NCI-H82 treated with DMSO at 0.1 percent for 48 hours (cell line): ENCODE data around the gene DLX4.

Source experiments
- DNase-seq: peaks from one replicate; lab custom pipeline; 2025; ENCODE audit not compliant: unreplicated experiment; lab: John Stamatoyannopoulos, UW

The DLX4 gene

DNA sequence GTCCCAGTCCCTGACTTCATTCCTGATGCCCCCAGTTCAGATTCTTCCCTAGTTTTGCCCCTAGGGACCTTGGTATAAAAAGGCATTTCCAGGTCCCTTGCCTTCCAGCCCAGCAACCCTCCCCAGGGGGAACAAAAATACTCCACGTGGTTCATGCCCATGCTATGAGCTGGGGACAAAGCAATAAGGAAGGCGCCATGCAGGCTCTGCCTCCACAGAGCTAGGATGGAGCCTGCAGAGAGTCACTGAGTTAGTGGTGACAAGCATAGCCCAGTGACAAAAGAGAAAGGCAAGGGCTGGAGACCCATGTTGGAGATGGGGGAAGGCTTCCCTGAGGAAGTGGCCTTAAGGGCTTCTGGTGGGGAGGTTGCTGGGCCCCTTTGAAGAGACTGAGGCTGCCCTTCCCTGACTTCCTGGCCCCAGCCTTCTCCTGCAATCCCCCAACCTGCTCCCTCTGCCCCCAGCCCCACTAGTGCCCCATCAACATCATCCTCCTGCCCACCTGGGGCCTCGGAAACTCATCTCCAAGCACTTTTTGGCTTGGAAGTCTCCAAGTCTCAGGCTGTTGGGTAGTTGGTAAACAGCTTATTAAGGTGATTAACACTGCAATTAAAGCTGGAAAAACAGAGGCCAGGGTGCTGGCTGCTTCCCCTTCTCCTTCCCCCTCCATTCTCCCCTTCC, 16.5 kb downstream of the DLX4 start:
- DNase-seq: peak; percentile 9

DNA sequence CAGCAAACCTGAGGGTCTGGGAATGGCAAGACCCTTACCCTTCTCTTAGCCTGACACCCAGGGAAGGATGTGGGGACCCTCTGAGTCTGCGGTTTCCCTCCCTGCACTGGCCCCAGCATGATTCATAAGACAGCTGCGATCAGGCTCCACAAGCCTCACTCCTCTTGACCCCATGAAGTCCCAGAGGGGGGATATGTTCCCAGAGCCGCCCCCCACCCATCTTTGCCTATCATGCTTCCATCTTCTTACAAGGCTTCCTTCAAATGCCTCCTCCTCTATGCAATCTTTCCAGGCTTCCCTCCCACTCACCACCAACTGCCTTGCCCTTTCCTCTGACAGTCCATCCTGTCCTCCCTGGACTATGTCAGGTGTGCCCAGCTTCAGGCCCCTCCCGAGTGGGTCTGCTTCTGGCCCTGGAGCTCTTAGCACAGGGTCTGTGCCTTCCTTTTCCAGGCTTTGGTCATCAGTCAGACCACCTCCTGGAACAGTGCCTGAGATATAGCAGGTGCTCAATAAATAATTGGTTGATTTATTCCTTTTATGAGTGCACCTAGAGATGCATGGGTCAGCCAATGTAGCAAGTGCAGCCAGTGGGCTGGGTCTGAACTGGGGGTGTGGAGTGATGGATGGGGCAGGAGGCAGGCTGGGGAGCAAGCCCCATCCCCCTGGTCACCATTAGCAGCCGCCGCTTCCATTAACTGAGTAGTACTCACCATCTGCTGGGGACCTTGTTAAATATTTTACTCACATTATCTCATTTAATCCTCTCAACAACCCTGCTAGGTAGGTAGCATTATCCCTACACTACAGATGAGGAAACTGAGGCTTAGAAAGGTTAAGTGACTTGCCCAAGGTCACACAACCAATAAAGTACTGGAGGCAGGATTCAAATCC, 17.7 kb downstream of the DLX4 start:
- no peak for DNase-seq

DNA sequence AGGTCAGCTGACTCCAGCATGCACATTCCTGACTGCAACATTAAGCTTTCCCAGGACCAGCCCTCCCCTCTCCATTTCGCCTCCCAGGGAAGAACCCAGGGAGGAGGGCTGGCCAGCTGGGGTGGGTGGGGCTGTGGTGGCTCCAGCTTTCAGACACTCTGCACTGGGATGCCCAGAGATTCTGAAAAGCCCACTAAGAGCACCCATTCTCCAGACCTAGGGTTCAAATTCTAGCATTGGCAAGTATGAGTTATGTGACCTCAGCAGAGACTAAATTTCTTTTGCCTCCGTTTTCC, 18.2 kb downstream of the DLX4 start:
- no peak for DNase-seq

DNA sequence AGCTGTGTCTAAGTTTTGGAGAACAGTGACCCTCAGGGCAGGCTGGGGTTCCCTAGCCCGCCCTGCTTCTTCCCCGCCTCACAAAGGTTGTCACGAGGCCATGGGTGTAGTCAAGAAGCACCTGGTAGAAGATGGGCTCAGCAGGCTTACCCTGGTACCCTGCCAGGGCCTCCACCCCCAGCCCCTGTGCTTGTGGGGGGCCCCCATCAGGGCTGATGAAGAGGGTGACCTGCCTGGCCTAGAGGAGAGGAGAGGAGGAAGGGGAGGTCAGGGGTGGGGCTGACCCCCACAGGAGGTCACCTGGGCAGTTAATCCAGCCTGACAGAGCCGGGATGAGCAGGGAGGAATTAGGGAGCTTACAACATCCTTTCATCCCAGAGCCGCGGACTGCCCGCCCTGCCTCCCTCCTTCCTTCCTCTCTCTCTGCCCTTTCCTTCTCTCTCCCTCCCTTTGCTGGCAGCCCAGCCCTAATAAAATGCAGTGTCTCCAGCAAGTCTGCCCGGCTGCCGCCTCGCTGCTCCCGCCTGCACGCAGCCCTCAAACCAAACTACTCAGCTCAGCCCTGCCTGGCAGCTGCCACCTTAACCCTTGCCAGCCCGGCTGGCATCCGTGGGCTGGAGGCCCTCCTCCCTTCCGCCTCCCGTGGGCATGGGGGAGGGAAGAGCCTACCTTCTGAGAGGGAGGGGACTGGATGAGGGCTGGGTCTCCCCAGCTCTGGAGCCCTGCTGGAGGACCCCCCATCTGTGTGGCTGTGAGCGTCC, 18.9 kb downstream of the DLX4 start:
- peak; percentile 45 for DNase-seq

DNA sequence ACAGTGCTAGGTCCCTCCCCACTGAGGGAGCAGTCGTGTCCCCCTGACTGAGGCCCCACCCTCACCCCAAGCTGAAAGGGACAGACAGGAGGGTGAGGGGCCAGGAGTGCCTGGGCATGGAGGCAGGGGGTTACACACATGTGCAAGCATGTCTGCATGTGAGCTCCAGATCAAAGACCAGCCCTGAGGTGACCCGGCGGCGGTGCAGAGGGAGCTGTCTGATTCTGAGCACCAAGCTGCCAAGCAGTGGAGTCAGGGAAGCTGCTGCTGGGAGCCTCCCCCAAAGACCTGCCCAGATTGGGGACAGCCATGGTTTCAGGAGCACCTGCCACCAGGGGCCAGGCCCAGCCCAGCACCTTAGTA, 20.5 kb downstream of the DLX4 start:
- DNase-seq: no peak

DNA sequence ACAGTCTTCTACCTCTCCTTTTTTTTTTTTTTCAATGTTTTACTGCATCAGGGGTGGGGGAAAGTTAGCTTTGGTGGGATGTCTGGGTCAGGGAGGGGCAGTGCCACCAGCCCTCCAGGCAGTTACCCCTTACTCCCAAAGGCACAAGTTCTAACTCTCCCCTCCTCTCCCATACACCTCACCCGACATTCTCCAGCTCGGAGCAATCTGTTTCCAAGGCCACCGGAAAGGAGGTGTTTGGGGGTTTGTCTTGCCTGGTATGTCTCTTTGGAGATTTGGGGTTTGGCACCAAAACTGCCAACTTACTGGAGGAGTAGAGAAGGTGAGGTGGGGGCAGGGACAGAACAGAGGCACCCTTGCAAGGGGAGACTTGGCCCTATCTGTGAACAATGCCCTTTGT, 21.3 kb downstream of the DLX4 start:
- DNase-seq: no peak

DNA sequence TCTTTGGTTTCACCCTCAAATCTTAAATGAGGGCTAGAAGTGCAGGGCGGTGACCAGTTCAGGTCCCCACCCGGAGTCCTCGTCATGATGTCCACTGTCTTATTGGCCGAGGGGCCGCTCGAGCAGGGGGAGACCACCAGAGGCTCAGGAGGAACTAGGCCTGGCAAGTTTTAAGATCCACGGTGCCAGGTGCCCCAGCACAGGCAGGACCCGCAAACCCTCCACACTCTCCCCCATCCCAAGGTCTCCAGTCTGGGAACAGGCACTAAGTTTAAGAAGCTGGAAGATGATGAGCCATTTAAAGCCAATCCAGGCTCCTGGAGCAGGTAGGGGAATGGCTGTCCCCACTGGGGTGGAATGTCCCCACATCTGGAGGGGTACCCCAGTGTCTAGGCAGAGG, 21.9 kb downstream of the DLX4 start:
- DNase-seq: no peak

DNA sequence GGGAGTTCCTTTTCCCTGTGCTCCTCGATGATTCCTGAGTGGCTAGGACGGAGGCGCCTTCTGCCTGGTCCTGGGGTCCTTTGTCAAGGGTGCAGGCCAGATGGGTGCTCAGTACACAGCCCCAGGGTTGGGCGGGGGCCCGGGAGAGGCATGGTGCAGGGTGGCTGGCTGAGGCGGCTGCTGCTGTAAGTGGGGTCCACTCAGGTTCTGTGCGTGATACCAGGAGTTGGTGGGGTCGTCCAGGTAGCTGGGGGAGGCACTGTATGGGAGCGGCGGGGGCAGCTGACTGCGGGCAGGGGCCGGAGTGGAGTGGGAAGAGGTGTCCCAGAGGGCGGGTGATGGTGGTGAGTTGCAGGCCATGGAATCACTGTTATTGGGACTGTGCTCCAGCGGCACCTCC, 22.4 kb downstream of the DLX4 start:
- DNase-seq: no peak

DNA sequence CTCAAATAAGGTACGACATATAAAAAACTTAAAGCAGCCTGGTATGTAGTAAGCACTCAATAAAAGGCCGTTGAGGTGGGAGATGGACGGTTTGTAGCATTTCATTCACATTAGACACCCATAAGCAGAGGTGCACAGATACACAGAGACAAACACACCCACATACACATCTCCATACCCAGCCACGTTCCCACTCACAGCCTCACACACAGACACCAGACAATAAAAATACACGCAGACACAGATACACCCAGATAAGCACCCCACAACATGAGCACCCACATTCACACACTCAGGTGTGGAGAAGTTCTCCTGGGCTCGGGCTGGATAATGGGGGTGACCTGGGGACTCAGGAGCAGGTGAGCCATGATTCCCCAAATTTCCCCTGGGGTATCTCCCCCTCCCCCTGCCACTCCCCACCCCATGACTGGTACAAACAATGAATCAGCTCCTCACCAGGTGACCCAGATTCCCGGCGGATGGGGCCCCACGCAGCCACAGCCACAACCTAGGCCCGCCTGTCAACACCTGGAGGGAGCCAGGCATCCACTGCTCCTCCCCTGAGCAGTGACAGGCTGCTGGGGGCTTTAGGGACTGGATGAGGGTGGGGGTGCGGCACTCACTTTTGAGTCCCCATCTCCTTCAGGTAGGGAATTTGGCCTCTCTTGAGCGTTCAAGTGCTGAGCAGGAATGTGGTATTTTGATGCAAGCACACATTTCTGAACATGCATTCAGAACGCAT, 23.4 kb downstream of the DLX4 start:
- DNase-seq: no peak

DNA sequence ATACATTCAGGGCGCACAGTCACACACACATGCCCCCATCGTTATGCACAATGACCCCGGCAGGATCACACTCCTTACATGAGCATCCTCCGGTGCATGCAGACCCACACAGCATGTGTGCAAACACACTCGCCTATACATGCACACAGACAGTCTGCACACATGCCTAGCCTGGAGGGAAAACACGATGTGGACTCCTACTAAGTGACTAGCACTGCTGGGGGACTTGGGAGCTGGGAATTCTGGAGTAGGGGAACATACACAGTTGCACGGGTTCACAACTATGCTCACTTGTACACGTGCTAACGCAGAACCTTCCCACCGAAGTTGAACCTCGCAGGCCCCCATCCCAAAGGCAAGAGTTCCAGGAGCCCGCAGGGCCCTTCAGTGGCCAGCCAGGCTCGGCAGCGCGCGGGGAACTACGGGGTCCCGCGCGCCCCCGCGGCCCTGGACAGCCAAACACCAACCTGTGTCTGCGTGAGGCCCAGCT, 24.0 kb downstream of the DLX4 start:
- DNase-seq: no peak

DNA sequence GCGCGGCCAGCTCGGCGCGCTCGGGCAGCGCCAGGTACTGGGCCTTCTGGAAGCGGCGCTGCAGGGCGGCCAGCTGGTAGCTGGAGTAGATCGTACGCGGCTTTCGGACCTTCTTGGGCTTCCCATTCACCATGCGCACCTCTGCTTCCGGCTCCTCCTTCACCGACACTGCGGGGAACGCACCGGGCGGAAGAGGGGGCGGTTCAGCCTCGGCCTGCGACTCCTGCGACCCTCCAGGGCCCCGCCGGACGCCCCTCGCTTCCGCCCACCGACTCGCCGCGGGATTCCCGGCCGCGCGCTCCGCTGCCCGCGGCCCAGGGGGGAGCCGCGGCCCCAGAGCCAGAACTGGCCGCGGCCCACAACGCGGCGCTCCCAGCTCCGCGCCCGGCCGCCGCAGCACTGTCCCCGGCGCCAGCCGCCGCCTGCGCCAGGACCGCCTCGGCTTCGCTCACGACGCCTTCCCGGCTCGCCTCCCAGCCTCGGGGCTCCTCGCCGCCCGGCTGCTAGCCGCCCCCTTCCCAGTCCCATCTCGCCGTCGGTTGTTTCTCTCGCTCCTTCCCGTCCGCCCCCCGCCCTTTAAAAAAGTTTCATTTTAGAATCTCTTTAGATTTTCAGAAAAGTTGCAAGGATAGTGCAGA, 24.6 kb downstream of the DLX4 start:
- DNase-seq: no peak

DNA sequence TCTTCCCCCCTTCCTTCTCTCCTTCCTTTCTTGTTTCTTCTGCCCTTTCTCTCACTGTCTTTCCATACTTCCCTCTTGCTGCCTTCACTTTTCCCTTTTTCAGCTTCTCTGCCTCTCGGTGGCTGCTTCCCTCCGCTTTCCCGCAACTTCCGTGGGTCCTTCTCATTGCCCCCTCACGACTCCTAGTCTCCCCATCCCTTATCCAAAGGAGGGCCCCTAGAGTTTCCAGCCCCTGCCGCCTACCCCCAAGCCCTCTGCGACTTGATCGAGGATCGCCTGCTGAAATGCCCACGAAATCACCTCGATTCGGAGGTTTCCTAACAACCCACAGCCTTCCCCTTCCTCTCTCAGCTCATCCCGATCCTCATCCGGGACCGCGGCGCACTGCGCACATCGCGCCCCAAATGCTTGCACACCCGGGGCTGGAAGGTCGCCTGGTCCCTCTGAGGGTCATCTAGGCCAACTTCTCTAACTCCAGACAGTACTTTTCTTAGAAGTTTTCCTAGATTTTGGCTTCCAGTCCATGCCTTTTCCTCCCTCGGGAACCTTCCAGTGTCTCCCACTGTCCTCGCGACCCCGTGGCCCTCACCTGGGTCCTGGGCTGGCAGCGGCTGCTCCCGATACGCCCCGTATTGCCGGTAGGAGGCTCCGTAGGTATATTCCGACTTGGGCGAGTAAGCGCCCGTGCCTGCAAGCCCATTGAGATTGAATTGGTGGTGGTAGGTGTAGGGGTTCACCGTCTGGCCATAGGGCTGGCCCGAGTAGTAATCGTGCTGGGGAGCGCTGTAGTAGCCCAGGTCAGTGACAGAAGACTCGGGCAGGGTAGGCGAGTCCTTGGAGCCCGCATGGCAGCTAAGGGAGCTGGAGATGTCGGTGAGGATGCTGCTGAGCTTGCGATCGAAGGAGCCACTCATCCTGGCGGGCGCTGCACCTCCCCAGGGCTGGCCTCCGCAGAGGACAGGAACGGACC, 25.4 kb downstream of the DLX4 start:
- DNase-seq: no peak

DNA sequence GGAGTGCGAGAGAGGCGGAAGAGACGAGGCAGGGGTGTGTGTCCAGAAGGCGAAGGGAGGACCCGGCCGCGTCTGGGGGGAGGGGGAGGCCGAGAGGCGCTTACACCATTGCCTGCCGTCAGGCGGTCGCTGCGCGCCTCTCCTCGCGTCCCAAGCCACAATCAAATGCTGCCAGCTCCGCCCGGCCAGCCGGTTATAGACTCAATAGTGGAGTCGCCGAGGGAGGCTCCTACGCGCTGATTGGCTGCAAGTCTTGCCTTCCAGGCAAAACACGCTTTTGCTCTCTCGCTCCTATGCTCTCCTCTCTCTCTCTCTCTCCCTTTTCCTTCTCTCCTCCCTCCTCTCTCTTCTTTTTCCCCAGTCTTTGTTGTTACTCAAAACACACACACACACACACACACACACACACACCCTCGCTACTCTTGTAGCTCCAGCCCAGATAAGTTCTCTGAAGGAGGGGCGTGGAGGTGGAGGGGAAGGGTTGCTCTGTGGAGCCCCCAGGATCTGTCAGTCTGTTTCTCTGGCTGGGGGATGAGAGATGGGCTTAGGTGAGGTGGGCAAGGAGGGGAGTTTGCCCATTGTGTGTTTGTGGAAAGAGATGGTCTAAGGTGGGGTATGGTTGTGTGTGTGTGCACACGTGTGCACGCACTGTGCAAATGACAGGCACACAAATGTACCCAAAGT, 26.2 kb downstream of the DLX4 start, which contains the start of gene DLX3:
Gene DLX3 (minus strand): TSS at position 170 of the 684 bp plus-strand sequence. CDS start 226 bp downstream, outside the sequence.
- DNase-seq: peak; percentile 74

DNA sequence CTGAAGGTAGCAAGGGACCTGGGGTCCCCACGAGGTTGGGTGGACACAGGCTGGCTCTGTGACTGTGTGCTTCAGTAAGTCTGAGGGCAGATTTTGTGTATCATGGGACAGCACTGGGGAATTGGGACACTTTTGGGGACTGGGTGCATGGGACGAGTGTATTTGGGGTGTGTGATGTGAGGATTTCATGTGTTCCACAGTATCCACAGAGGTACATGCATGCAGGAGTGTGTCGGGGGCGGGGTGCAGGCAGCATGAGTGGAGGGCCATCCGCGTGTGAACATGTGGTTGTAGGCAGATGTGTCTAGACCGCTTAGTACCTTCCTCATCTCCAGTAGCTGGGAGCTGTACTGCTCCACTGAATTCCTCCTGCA, 27.1 kb downstream of the DLX4 start:
- DNase-seq: no peak

DNA sequence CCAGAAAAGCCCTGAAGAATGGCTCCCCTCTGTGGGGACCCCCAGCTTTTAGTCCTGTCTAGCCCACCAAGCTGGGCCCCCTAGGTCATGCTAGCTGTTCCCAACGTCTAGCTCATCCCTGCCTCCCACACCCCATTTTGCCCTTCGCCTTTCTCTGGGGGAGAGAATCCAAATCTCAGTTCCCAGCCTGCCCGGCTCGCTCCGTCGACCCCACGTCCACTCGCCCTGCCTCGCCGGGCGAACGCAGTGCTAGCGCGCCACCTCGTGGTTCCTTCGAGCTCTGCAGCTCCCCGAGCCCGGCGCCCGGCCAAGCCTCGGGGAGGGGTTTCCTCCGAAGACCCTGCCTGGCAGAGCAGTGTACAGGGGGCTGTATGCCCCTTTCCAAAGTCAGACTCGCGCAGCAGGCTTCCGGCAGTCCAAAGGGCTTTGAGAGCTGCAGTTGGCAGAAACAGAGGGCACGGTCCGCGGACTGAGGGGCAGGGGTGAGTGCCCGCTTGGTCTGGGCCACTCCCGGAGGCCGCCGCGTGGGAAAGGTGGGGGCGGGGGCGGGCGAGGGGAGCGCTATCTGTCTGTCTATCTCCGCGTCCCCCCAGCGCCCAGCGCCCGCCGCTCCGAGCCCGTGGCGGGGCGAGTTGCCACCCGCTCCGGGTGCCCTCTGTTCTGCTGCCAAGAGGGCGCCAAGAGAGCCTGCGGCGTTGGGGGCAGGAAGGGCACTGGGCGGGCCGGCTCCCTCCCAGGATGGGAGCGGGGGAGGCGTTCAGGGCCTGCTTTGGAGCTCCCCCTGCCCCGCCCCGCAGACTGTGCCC, 27.7 kb downstream of the DLX4 start:
- DNase-seq: peak; percentile 47

DNA sequence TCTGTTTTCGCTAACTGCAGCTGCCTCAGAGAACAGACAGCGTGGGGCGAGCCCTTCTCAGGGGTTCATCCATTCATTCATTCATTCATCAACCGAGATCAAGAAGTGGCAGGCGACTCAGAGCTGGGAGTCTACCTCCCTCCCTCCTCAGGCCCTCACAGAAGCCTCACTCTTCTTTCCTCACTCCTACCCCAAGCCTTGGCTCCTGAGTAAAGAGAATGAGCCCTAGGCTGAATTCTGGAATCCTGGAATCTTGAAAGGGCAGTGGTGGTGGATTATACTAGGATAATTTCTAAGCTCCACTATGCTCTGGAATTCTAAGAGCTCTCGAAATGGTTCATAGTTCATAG, 28.3 kb downstream of the DLX4 start:
- no peak for DNase-seq

DNA sequence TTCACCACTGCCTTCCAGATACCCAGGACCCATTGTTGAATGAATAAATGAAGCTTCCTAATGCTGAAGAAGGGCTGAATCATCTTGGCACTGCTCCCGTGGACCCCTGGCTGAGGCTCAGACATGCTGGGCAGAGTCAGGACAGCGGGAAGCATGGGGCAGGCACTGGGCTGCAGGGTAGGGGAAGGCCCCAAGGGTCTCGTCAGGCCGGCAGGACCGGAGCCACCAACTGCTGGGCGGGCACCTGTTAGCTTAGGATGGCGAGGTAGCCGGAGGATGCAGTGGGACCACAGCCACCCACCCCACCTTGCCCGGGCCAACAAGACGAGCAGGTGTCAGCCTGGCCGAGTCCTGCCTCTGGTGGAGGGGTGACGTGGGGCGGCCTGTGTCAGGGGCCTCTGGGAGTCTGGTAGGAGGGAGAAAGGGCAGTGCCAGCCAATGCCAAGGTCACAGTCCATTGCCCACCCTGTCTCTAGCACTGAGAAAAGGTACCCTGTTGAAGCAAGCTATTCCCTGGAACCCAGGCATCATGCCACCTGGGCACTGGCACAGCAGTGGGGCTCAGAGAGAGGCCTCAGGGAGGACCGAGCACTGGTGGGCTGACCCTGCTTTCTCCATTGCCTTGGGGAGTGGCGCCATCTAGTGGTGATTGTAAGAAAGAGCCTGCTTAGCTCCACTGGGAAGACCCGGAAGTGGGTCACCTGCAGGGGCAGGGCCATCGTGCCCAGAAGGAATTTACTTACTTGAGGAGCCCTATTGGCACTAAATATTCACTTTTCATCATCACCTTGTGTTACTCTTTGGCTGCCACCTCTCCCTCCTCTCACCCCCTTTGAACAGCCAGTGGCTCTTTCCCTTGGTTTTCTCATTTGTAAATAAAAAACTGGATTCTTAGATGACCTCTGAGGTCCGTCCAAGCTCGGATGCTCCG, 29.0 kb downstream of the DLX4 start:
- DNase-seq: peak; percentile 75
